NB4 (cell line): Measurements from ENCODE around the gene TPST2.

Experiments
- DNase-seq: peaks from one replicate; pipeline ENCODE4 v3.0.0; 2010; ENCODE audit warnings: low read depth
- H3K4me3 ChIP-seq: one replicate; pipeline ENCODE4 v1.5.1; 2011; ENCODE audit warnings: mild to moderate bottlenecking, low read depth, low read length, moderate library complexity
- MAX ChIP-seq: IDR thresholded peaks from 2 replicates; pipeline ENCODE4 v1.6.1; 2011; ENCODE audit warnings: low read depth, low read length
- MYC ChIP-seq: IDR thresholded peaks from 2 replicates; pipeline ENCODE4 v1.6.1; 2011; ENCODE audit warnings: low read depth, low read length
- POLR2A ChIP-seq: IDR thresholded peaks from 2 replicates; pipeline ENCODE4 v1.6.1; 2011; ENCODE audit warnings: mild to moderate bottlenecking; ENCODE audit not compliant: insufficient read length; ENCODE audit errors: extremely low read depth
- TF ChIP-seq, protein P1 (sequence below): IDR thresholded peaks from one replicate; pipeline ENCODE4 v1.5.1; 2012; ENCODE audit warnings: low read depth, low read length

The TPST2 gene

GRCh38 chr22:26564672-26565071 lies 25.3 kb downstream of the TPST2 start:
- TF ChIP-seq POLR2A (no peak), MAX (no peak), MYC (no peak)
- TF ChIP-seq, protein P1, sequence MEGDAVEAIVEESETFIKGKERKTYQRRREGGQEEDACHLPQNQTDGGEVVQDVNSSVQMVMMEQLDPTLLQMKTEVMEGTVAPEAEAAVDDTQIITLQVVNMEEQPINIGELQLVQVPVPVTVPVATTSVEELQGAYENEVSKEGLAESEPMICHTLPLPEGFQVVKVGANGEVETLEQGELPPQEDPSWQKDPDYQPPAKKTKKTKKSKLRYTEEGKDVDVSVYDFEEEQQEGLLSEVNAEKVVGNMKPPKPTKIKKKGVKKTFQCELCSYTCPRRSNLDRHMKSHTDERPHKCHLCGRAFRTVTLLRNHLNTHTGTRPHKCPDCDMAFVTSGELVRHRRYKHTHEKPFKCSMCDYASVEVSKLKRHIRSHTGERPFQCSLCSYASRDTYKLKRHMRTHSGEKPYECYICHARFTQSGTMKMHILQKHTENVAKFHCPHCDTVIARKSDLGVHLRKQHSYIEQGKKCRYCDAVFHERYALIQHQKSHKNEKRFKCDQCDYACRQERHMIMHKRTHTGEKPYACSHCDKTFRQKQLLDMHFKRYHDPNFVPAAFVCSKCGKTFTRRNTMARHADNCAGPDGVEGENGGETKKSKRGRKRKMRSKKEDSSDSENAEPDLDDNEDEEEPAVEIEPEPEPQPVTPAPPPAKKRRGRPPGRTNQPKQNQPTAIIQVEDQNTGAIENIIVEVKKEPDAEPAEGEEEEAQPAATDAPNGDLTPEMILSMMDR = no peak
- no peak for DNase-seq
- H3K4me3 ChIP-seq = no peak overlapping the region

- no peak overlapping the region for H3K4me3 ChIP-seq
- TF ChIP-seq, protein P1 = no peak
- TF ChIP-seq MYC = no peak
- no peak for TF ChIP-seq MAX
- no peak for TF ChIP-seq POLR2A
- DNase-seq = no peak
These were observed 25.8 kb downstream of the TPST2 start for GRCh38 chr22:26564181-26564580.

GRCh38 chr22:26563022-26563421 lies 26.9 kb downstream of the TPST2 start:
- no peak for DNase-seq
- TF ChIP-seq, protein P1 = no peak
- TF ChIP-seq MAX (no peak), POLR2A (no peak), MYC (no peak)
- H3K4me3 ChIP-seq = no peak overlapping the region

- H3K4me3 ChIP-seq = no peak overlapping the region
- DNase-seq = no peak
- TF ChIP-seq MAX (no peak), POLR2A (no peak), MYC (no peak)
- TF ChIP-seq, protein P1 = no peak
These were observed 28.0 kb downstream of the TPST2 start for GRCh38 chr22:26561756-26562417.

- TF ChIP-seq, protein P1 = no peak
- no peak for TF ChIP-seq POLR2A
- H3K4me3 ChIP-seq = no peak overlapping the region
- peak; percentile 47 for DNase-seq
These were observed 29.9 kb downstream of the TPST2 start for GRCh38 chr22:26559961-26560575.
